Large intestine (tissue), 3 donors: ENCODE results near the gene SKIC8. TPM values are rescaled to one million over a fixed set of nuclear protein-coding genes. Genes with fewer than 3 reads are reported as not detected.

ENCODE experiments used
- DNase-seq, 2 donors: peaks; one replicate each; pipeline versions ENCODE4 v3.0.0 to v3.0.0-alpha.2; 2013
- H3K27ac ChIP-seq: one replicate; pipeline ENCODE4 v1.5.1; 2013; ENCODE audit warnings: low read length
- H3K27me3 ChIP-seq: 2 replicates; pipeline ENCODE4 v1.6.1; 2013; ENCODE audit warnings: low read length; ENCODE audit not compliant: control insufficient read depth, insufficient read depth
- H3K36me3 ChIP-seq: 2 replicates; pipeline ENCODE4 v1.6.1; 2013; ENCODE audit warnings: low read length; ENCODE audit not compliant: control insufficient read depth, insufficient read depth
- H3K4me1 ChIP-seq: one replicate; pipeline ENCODE4 v1.6.1; 2013; ENCODE audit warnings: low read length; ENCODE audit not compliant: control insufficient read depth, insufficient read depth
- H3K4me3 ChIP-seq: one replicate; pipeline ENCODE4 v1.5.1; 2013; ENCODE audit warnings: low read length
- H3K9me3 ChIP-seq: one replicate; pipeline ENCODE4 v1.6.1; 2013; ENCODE audit warnings: mild to moderate bottlenecking, low read depth, low read length, moderate library complexity; ENCODE audit not compliant: control insufficient read depth
- whole genome bisulfite sequencing: methylation state at CpG from one replicate; pipeline ENCODE4 v1.1.5; 2013; ENCODE audit warnings: low lambda C conversion rate; ENCODE audit not compliant: insufficient coverage; 5-methylcytosine and 5-hydroxymethylcytosine counted together
- polyA plus RNA-seq: library from polyadenylated mRNA; unstranded; fragments of 120-200 nt; gene quantifications from one replicate; pipeline ENCODE4 v1.2.1, GENCODE V29; 2013

The SKIC8 gene
- polyA plus RNA-seq, 1 donor, result 65.9 TPM

GRCh38 chr15:78272776-78273175 is 26.6 kb downstream of the SKIC8 start:
- H3K4me3 ChIP-seq, result no peak overlapping the region

GRCh38 chr15:78272316-78272715 is 27.1 kb downstream of the SKIC8 start:
- Histone ChIP-seq H3K9me3 (no peaks in the 10 kb centered on the region), H3K27ac (no peak overlapping the region), H3K36me3 (peaks cover 18% of the 10 kb centered on the region), H3K27me3 (no peaks in the 10 kb centered on the region), H3K4me1 (no peaks in the 10 kb centered on the region), H3K4me3 (no peak overlapping the region)
- WGBS, result no CpG with 5 or more reads among the region's 2 CpGs
- no peak for DNase-seq

More at GRCh38 chr15:78272776-78273175, 26.6 kb downstream of the SKIC8 start:
- Histone ChIP-seq H3K4me1 (no peaks in the 10 kb centered on the region), H3K36me3 (peaks cover 21% of the 10 kb centered on the region), H3K27me3 (no peaks in the 10 kb centered on the region), H3K27ac (no peak overlapping the region), H3K9me3 (no peaks in the 10 kb centered on the region)
- DNase-seq, result no peak
- no CpG with 5 or more reads among the region's 3 CpGs for WGBS

GRCh38 chr15:78266806-78267205 is 32.6 kb downstream of the SKIC8 start:
- H3K9me3 ChIP-seq, result no peaks in the 10 kb centered on the region
- H3K36me3 ChIP-seq, result peaks cover 4% of the 10 kb centered on the region
- no peak overlapping the region for H3K4me3 ChIP-seq
- peaks cover 6% of the 10 kb centered on the region for H3K4me1 ChIP-seq
- no peak for DNase-seq
- no peaks in the 10 kb centered on the region for H3K27me3 ChIP-seq
- H3K27ac ChIP-seq, result no peak overlapping the region
- no CpG with 5 or more reads among the region's 2 CpGs for WGBS

- no peaks in the 10 kb centered on the region for H3K9me3 ChIP-seq
- H3K27ac ChIP-seq, result no peak overlapping the region
- H3K4me1 ChIP-seq, result peaks cover 6% of the 10 kb centered on the region
- no peaks in the 10 kb centered on the region for H3K27me3 ChIP-seq
- peaks cover 3% of the 10 kb centered on the region for H3K36me3 ChIP-seq
- no peak overlapping the region for H3K4me3 ChIP-seq
- DNase-seq, result no peak
These were observed 33.2 kb downstream of the SKIC8 start for GRCh38 chr15:78266229-78266628.

- H3K36me3 ChIP-seq, result no peaks in the 10 kb centered on the region
- no peak for DNase-seq
- no peaks in the 10 kb centered on the region for H3K9me3 ChIP-seq
- no peaks in the 10 kb centered on the region for H3K27me3 ChIP-seq
- no peak overlapping the region for H3K27ac ChIP-seq
- no peak overlapping the region for H3K4me3 ChIP-seq
- 90% methylated on average over 3 of the region's 9 CpGs for WGBS
- peaks cover 6% of the 10 kb centered on the region for H3K4me1 ChIP-seq
These were observed 33.6 kb downstream of the SKIC8 start for GRCh38 chr15:78265752-78266224.

- H3K27ac ChIP-seq, result no peak overlapping the region
- no peak for DNase-seq
- H3K36me3 ChIP-seq, result no peaks in the 10 kb centered on the region
- H3K27me3 ChIP-seq, result no peaks in the 10 kb centered on the region
- H3K4me3 ChIP-seq, result peak overlapping the region; percentile 73
- peaks cover 6% of the 10 kb centered on the region for H3K4me1 ChIP-seq
- WGBS, result 76% methylated on average over 3 of the region's 12 CpGs
- no peaks in the 10 kb centered on the region for H3K9me3 ChIP-seq
These were observed 34.3 kb downstream of the SKIC8 start for GRCh38 chr15:78265137-78265460.

- Histone ChIP-seq H3K9me3 (no peaks in the 10 kb centered on the region), H3K27ac (no peak within 1 kb of the TSS), H3K27me3 (no peaks in the 10 kb centered on the region), H3K36me3 (no peaks in the 10 kb centered on the region), H3K4me1 (peaks cover 6% of the 10 kb centered on the region), H3K4me3 (peak within 1 kb of the TSS; percentile 73)
- WGBS, result no CpG with 5 or more reads among the region's 107 CpGs
- peak; percentile 50 to 80 for DNase-seq
These were observed 34.9 kb downstream of the SKIC8 start, which contains the start of gene DNAJA4 for GRCh38 chr15:78264304-78265136. DNAJA4 (plus strand) TSS chr15:78264562; CDS start chr15:78264764, 202 bp downstream.

- DNase-seq, result no peak
- H3K36me3 ChIP-seq, result no peaks in the 10 kb centered on the region
- H3K27me3 ChIP-seq, result no peaks in the 10 kb centered on the region
- H3K4me1 ChIP-seq, result peaks cover 6% of the 10 kb centered on the region
- H3K9me3 ChIP-seq, result no peaks in the 10 kb centered on the region
- no CpG with 5 or more reads among the region's 23 CpGs for WGBS
- H3K4me3 ChIP-seq, result peak overlapping the region; percentile 73
- no peak overlapping the region for H3K27ac ChIP-seq
These were observed 35.5 kb downstream of the SKIC8 start for GRCh38 chr15:78263907-78264303.

- no peak overlapping the region for H3K27ac ChIP-seq
These were observed 36.0 kb downstream of the SKIC8 start for GRCh38 chr15:78263351-78263781.

GRCh38 chr15:78261062-78261461 is 38.3 kb downstream of the SKIC8 start:
- 86% methylated on average over 2 of the region's 3 CpGs for WGBS

More at GRCh38 chr15:78263351-78263781, 36.0 kb downstream of the SKIC8 start:
- Histone ChIP-seq H3K27me3 (no peaks in the 10 kb centered on the region), H3K9me3 (no peaks in the 10 kb centered on the region), H3K4me3 (no peak overlapping the region), H3K4me1 (peaks cover 6% of the 10 kb centered on the region), H3K36me3 (no peaks in the 10 kb centered on the region)
- no peak for DNase-seq
- WGBS, result no CpG with 5 or more reads among the region's 7 CpGs

GRCh38 chr15:78260489-78260888 is 38.9 kb downstream of the SKIC8 start:
- no CpG with 5 or more reads among the region's 2 CpGs for WGBS
- Histone ChIP-seq H3K4me1 (peaks cover 6% of the 10 kb centered on the region), H3K9me3 (no peaks in the 10 kb centered on the region), H3K4me3 (no peak overlapping the region), H3K36me3 (no peaks in the 10 kb centered on the region), H3K27ac (no peak overlapping the region), H3K27me3 (no peaks in the 10 kb centered on the region)
- no peak for DNase-seq

More at GRCh38 chr15:78261062-78261461, 38.3 kb downstream of the SKIC8 start:
- Histone ChIP-seq H3K4me1 (peaks cover 6% of the 10 kb centered on the region), H3K27ac (no peak overlapping the region), H3K4me3 (no peak overlapping the region), H3K9me3 (no peaks in the 10 kb centered on the region), H3K27me3 (no peaks in the 10 kb centered on the region), H3K36me3 (no peaks in the 10 kb centered on the region)
- DNase-seq, result no peak
